WTC11 (cell line): ENCODE measurements around the gene SLC7A5.

Source experiments
- GABPB1 ChIP-seq: sonication (generic); formaldehyde crosslinking; IDR thresholded peaks from 2 replicates; pipeline ENCODE4 v1.8.1; 2023; ENCODE audit warnings: mild to moderate bottlenecking, missing genetic modification reagents
- ZNF121 ChIP-seq: sonication (generic); formaldehyde crosslinking; IDR thresholded peaks from 2 replicates; pipeline ENCODE4 v1.8.0; 2023; ENCODE audit warnings: missing genetic modification reagents
- TF ChIP-seq, protein P1 (sequence below): fragments of 200-600 bp; IDR thresholded peaks from 2 replicates; pipeline ENCODE4 v1.8.0; 2022; ENCODE audit warnings: antibody characterized with exemption
- TF ChIP-seq, protein P2 (sequence below): sonication (generic); formaldehyde crosslinking; IDR thresholded peaks from 2 replicates; pipeline ENCODE4 v1.8.0; 2022; ENCODE audit warnings: mild to moderate bottlenecking, missing genetic modification reagents
- TF ChIP-seq, protein P3 (sequence below): sonication (generic); formaldehyde crosslinking; IDR thresholded peaks from 2 replicates; pipeline ENCODE4 v1.8.1; 2023; ENCODE audit warnings: mild to moderate bottlenecking, missing genetic modification reagents
- TF ChIP-seq, protein P4 (sequence below): sonication (generic); formaldehyde crosslinking; IDR thresholded peaks from 2 replicates; pipeline ENCODE4 v1.8.1; 2022; ENCODE audit warnings: mild to moderate bottlenecking, missing genetic modification reagents, moderate library complexity, borderline replicate concordance
- TF ChIP-seq, protein P5 (sequence below): sonication (generic); formaldehyde crosslinking; IDR thresholded peaks from 2 replicates; pipeline ENCODE4 v1.8.0; 2023; ENCODE audit warnings: missing genetic modification reagents
- TF ChIP-seq, protein P6 (sequence below): sonication (generic); formaldehyde crosslinking; IDR thresholded peaks from 2 replicates; pipeline ENCODE4 v1.8.1; 2022; ENCODE audit warnings: missing genetic modification reagents, borderline replicate concordance
- TF ChIP-seq, protein P7 (sequence below): sonication (generic); formaldehyde crosslinking; IDR thresholded peaks from 2 replicates; pipeline ENCODE4 v1.8.1; 2022; ENCODE audit warnings: low read depth, missing genetic modification reagents, borderline replicate concordance

DNA sequence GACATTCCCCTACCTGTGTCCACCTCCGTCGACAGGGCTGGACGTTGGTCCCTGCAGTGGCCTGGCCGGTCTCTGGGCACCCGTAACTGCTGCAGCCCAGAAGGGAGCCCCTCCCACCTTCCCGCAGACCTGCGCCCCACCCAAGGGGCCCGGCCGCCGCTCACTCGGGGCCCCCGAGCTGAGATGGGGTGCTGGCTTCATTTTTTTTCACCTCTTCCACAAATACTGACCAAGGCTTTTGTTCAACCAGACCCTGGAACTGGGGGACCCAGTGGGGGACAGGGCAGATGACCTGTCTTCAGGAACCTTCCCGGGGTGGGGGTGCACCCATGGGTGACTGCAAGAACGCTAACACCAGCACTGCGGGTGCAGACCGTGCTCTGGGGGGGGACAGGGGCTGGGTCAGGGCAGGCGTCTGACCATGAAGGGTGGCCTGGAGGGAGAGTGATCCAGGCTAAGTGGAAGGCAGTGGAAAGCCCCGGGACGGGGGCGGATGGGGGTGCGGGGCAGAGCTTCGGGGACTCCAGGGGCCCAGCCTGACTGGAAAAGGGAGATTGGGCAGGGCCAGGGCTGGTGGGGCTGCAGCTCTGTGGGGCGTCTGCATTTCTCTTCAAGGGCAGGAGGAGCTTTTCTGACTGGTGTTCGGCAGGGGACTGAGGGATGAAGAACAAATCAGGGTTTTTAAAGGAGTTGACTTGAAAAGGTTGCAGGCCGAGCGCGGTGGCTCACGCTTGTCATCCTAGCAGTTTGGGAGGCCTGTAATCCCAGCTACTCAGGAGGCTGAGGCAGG lies 42.3 kb downstream of the SLC7A5 start:
- TF ChIP-seq GABPB1 (CRISPR knock-in tag): no peak
- TF ChIP-seq, protein P1, sequence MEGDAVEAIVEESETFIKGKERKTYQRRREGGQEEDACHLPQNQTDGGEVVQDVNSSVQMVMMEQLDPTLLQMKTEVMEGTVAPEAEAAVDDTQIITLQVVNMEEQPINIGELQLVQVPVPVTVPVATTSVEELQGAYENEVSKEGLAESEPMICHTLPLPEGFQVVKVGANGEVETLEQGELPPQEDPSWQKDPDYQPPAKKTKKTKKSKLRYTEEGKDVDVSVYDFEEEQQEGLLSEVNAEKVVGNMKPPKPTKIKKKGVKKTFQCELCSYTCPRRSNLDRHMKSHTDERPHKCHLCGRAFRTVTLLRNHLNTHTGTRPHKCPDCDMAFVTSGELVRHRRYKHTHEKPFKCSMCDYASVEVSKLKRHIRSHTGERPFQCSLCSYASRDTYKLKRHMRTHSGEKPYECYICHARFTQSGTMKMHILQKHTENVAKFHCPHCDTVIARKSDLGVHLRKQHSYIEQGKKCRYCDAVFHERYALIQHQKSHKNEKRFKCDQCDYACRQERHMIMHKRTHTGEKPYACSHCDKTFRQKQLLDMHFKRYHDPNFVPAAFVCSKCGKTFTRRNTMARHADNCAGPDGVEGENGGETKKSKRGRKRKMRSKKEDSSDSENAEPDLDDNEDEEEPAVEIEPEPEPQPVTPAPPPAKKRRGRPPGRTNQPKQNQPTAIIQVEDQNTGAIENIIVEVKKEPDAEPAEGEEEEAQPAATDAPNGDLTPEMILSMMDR: no peak
- TF ChIP-seq, protein P2, sequence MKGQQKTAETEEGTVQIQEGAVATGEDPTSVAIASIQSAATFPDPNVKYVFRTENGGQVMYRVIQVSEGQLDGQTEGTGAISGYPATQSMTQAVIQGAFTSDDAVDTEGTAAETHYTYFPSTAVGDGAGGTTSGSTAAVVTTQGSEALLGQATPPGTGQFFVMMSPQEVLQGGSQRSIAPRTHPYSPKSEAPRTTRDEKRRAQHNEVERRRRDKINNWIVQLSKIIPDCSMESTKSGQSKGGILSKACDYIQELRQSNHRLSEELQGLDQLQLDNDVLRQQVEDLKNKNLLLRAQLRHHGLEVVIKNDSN (CRISPR knock-in tag): no peak
- TF ChIP-seq, protein P3, sequence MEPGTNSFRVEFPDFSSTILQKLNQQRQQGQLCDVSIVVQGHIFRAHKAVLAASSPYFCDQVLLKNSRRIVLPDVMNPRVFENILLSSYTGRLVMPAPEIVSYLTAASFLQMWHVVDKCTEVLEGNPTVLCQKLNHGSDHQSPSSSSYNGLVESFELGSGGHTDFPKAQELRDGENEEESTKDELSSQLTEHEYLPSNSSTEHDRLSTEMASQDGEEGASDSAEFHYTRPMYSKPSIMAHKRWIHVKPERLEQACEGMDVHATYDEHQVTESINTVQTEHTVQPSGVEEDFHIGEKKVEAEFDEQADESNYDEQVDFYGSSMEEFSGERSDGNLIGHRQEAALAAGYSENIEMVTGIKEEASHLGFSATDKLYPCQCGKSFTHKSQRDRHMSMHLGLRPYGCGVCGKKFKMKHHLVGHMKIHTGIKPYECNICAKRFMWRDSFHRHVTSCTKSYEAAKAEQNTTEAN (CRISPR knock-in tag): no peak
- TF ChIP-seq, protein P4, sequence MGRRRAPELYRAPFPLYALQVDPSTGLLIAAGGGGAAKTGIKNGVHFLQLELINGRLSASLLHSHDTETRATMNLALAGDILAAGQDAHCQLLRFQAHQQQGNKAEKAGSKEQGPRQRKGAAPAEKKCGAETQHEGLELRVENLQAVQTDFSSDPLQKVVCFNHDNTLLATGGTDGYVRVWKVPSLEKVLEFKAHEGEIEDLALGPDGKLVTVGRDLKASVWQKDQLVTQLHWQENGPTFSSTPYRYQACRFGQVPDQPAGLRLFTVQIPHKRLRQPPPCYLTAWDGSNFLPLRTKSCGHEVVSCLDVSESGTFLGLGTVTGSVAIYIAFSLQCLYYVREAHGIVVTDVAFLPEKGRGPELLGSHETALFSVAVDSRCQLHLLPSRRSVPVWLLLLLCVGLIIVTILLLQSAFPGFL: no peak
- TF ChIP-seq ZNF121 (CRISPR knock-in tag): no peak
- TF ChIP-seq, protein P5, sequence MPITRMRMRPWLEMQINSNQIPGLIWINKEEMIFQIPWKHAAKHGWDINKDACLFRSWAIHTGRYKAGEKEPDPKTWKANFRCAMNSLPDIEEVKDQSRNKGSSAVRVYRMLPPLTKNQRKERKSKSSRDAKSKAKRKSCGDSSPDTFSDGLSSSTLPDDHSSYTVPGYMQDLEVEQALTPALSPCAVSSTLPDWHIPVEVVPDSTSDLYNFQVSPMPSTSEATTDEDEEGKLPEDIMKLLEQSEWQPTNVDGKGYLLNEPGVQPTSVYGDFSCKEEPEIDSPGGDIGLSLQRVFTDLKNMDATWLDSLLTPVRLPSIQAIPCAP (CRISPR knock-in tag): no peak
- TF ChIP-seq, protein P6, sequence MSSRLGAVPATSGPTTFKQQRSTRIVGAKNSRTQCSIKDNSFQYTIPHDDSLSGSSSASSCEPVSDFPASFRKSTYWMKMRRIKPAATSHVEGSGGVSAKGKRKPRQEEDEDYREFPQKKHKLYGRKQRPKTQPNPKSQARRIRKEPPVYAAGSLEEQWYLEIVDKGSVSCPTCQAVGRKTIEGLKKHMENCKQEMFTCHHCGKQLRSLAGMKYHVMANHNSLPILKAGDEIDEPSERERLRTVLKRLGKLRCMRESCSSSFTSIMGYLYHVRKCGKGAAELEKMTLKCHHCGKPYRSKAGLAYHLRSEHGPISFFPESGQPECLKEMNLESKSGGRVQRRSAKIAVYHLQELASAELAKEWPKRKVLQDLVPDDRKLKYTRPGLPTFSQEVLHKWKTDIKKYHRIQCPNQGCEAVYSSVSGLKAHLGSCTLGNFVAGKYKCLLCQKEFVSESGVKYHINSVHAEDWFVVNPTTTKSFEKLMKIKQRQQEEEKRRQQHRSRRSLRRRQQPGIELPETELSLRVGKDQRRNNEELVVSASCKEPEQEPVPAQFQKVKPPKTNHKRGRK (CRISPR knock-in tag): no peak
- TF ChIP-seq, protein P7, sequence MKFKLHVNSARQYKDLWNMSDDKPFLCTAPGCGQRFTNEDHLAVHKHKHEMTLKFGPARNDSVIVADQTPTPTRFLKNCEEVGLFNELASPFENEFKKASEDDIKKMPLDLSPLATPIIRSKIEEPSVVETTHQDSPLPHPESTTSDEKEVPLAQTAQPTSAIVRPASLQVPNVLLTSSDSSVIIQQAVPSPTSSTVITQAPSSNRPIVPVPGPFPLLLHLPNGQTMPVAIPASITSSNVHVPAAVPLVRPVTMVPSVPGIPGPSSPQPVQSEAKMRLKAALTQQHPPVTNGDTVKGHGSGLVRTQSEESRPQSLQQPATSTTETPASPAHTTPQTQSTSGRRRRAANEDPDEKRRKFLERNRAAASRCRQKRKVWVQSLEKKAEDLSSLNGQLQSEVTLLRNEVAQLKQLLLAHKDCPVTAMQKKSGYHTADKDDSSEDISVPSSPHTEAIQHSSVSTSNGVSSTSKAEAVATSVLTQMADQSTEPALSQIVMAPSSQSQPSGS (CRISPR knock-in tag): no peak
